ENCODE data around the gene RRBP1.

The RRBP1 gene

GRCh38 chr20:17652411-17652810 lies 29.6 kb downstream of the RRBP1 start:
- Histone ChIP-seq H3K9me3 (ENCODE audit: control insufficient read depth in 5 of 5, low read length in 5 of 5) (no peaks in the 10 kb centered on the region), H3K36me3 (ENCODE audit: control insufficient read depth in 5 of 5, insufficient read depth in 5 of 5, low read length in 5 of 5) (peaks cover 0 to 33% (median 14%) of the 10 kb centered on the region in 5 donors), H3K4me1 (ENCODE audit: control insufficient read depth in 5 of 5, insufficient read depth in 5 of 5, low read length in 5 of 5) (peaks cover 19 to 59% (median 57%) of the 10 kb centered on the region in 5 donors), H3K27me3 (ENCODE audit: control insufficient read depth in 5 of 5, insufficient read depth in 4 of 5, low read length in 5 of 5) (no peaks in the 10 kb centered on the region), H3K27ac (ENCODE audit: low read depth, low read length) (no peak overlapping the region), H3K4me3 (ENCODE audit: low read depth in 1 of 5, low read length in 5 of 5) (no peak overlapping the region), H3K9ac (ENCODE audit: low read length in 5 of 5) (no peak overlapping the region)

- Histone ChIP-seq H3K9ac (ENCODE audit: low read length in 5 of 5) (no peak overlapping the region), H3K4me3 (ENCODE audit: low read depth in 1 of 5, low read length in 5 of 5) (no peak overlapping the region), H3K36me3 (ENCODE audit: control insufficient read depth in 5 of 5, insufficient read depth in 5 of 5, low read length in 5 of 5) (peaks cover 0 to 33% (median 14%) of the 10 kb centered on the region in 5 donors), H3K9me3 (ENCODE audit: control insufficient read depth in 5 of 5, low read length in 5 of 5) (no peaks in the 10 kb centered on the region), H3K4me1 (ENCODE audit: control insufficient read depth in 5 of 5, insufficient read depth in 5 of 5, low read length in 5 of 5) (peaks cover 23 to 63% (median 59%) of the 10 kb centered on the region in 5 donors), H3K27ac (ENCODE audit: low read depth, low read length) (no peak overlapping the region), H3K27me3 (ENCODE audit: control insufficient read depth in 5 of 5, insufficient read depth in 4 of 5, low read length in 5 of 5) (no peaks in the 10 kb centered on the region)
Measured at GRCh38 chr20:17651760-17652388, 30.2 kb downstream of the RRBP1 start.

- Histone ChIP-seq H3K4me3 (ENCODE audit: low read depth in 1 of 5, low read length in 5 of 5) (no peak overlapping the region), H3K9ac (ENCODE audit: low read length in 5 of 5) (no peak overlapping the region), H3K4me1 (ENCODE audit: control insufficient read depth in 5 of 5, insufficient read depth in 5 of 5, low read length in 5 of 5) (peaks cover 26 to 69% (median 64%) of the 10 kb centered on the region in 5 donors)
Measured at GRCh38 chr20:17651129-17651759, 30.8 kb downstream of the RRBP1 start.

GRCh38 chr20:17650301-17651128 lies 31.5 kb downstream of the RRBP1 start:
- Histone ChIP-seq H3K9ac (ENCODE audit: low read length in 5 of 5) (peak overlapping the region in 1 of 5 donors; percentile 9), H3K9me3 (ENCODE audit: control insufficient read depth in 5 of 5, low read length in 5 of 5) (no peaks in the 10 kb centered on the region), H3K27me3 (ENCODE audit: control insufficient read depth in 5 of 5, insufficient read depth in 4 of 5, low read length in 5 of 5) (no peaks in the 10 kb centered on the region), H3K27ac (ENCODE audit: low read depth, low read length) (peak overlapping the region; percentile 41), H3K4me3 (ENCODE audit: low read depth in 1 of 5, low read length in 5 of 5) (no peak overlapping the region), H3K4me1 (ENCODE audit: control insufficient read depth in 5 of 5, insufficient read depth in 5 of 5, low read length in 5 of 5) (peaks cover 26 to 76% (median 70%) of the 10 kb centered on the region in 5 donors), H3K36me3 (ENCODE audit: control insufficient read depth in 5 of 5, insufficient read depth in 5 of 5, low read length in 5 of 5) (peaks cover 0 to 23% (median 11%) of the 10 kb centered on the region in 5 donors)

More at GRCh38 chr20:17651129-17651759, 30.8 kb downstream of the RRBP1 start:
- H3K9me3 ChIP-seq (ENCODE audit: control insufficient read depth in 5 of 5, low read length in 5 of 5) = no peaks in the 10 kb centered on the region
- no peaks in the 10 kb centered on the region for H3K27me3 ChIP-seq (ENCODE audit: control insufficient read depth in 5 of 5, insufficient read depth in 4 of 5, low read length in 5 of 5)
- peak overlapping the region; percentile 41 for H3K27ac ChIP-seq (ENCODE audit: low read depth, low read length)
- peaks cover 0 to 28% (median 14%) of the 10 kb centered on the region in 5 donors for H3K36me3 ChIP-seq (ENCODE audit: control insufficient read depth in 5 of 5, insufficient read depth in 5 of 5, low read length in 5 of 5)

GRCh38 chr20:17648791-17649730 lies 33.0 kb downstream of the RRBP1 start:
- Histone ChIP-seq H3K36me3 (ENCODE audit: control insufficient read depth in 5 of 5, insufficient read depth in 5 of 5, low read length in 5 of 5) (peaks cover 0 to 17% (median 7%) of the 10 kb centered on the region in 5 donors), H3K27ac (ENCODE audit: low read depth, low read length) (peak overlapping the region; percentile 17), H3K9me3 (ENCODE audit: control insufficient read depth in 5 of 5, low read length in 5 of 5) (no peaks in the 10 kb centered on the region), H3K4me1 (ENCODE audit: control insufficient read depth in 5 of 5, insufficient read depth in 5 of 5, low read length in 5 of 5) (peaks cover 26 to 71% (median 69%) of the 10 kb centered on the region in 5 donors), H3K9ac (ENCODE audit: low read length in 5 of 5) (peak overlapping the region in 3 of 5 donors; percentile 27 to 52 (median 28)), H3K27me3 (ENCODE audit: control insufficient read depth in 5 of 5, insufficient read depth in 4 of 5, low read length in 5 of 5) (no peaks in the 10 kb centered on the region), H3K4me3 (ENCODE audit: low read depth in 1 of 5, low read length in 5 of 5) (no peak overlapping the region)

DNA sequence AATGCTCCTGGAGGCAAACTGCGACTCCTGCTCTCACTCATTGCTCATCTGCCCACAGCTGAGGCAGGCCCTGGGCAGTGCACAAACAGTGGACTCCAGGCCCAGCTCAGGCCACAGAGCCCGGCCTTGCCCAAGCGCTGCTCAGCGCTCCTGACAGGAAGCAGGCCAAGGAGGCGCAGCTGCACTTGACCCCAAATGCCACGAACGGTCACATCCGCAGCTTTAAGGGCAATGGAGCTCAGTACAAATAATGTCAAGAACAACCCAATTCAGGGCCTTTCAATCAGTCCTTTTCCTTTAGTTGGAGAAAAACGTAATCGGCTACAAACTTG lies 33.8 kb downstream of the RRBP1 start:
- Histone ChIP-seq H3K36me3 (ENCODE audit: control insufficient read depth in 5 of 5, insufficient read depth in 5 of 5, low read length in 5 of 5) (peaks cover 0 to 13% (median 3%) of the 10 kb centered on the region in 5 donors), H3K9me3 (ENCODE audit: control insufficient read depth in 5 of 5, low read length in 5 of 5) (no peaks in the 10 kb centered on the region), H3K27me3 (ENCODE audit: control insufficient read depth in 5 of 5, insufficient read depth in 4 of 5, low read length in 5 of 5) (no peaks in the 10 kb centered on the region), H3K4me1 (ENCODE audit: control insufficient read depth in 5 of 5, insufficient read depth in 5 of 5, low read length in 5 of 5) (peaks cover 28 to 78% (median 76%) of the 10 kb centered on the region in 5 donors), H3K4me3 (ENCODE audit: low read depth in 1 of 5, low read length in 5 of 5) (no peak overlapping the region), H3K27ac (ENCODE audit: low read depth, low read length) (no peak overlapping the region), H3K9ac (ENCODE audit: low read length in 5 of 5) (peak overlapping the region in 3 of 5 donors; percentile 2 to 52 (median 22))

DNA sequence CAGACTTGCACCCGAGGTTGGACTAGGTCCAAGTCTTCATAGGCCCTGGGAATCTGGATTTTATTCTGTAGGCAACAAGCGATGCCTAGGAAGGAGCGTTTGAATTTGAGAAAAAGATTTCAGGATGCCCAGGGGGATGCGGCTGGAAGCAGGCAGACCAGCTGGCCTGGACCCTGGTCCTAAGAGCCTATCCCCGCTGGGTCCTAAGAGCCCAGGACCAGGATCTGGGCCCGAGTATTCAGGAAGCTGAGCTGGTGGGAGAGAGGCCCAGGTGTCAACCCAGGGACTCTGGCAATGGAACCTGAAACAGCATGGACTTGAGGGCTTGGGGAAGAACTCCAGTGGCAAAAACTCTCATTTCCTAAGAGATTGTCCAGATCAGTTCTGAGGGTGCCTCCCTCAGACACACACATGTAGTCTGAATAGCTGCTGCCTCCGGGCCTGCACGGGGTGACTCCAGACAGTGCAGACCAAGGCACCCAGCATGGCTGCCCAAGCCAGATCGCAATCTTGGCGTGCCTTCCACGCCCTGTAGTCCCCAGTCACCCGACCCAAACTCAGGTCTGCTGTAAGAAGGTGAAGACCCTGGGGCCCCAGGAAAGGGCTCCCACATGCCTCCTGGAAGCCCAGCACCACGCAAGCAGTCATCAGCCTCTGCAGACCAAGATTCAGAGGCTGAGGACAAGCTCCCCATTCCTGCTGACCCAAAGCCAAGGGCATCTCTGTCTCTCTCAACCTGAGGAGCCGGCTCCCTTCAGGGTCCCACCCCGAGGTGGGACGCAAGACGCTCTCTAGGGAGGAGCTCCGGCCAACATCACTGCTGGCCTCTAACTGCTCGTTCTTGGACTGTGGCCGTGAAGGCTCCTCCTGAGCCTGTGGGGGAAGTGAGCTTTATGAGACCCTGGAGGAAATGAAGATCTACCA lies 34.4 kb downstream of the RRBP1 start:
- Histone ChIP-seq H3K27ac (ENCODE audit: low read depth, low read length) (no peak overlapping the region), H3K9me3 (ENCODE audit: control insufficient read depth in 5 of 5, low read length in 5 of 5) (no peaks in the 10 kb centered on the region), H3K27me3 (ENCODE audit: control insufficient read depth in 5 of 5, insufficient read depth in 4 of 5, low read length in 5 of 5) (no peaks in the 10 kb centered on the region), H3K4me1 (ENCODE audit: control insufficient read depth in 5 of 5, insufficient read depth in 5 of 5, low read length in 5 of 5) (peaks cover 25 to 84% (median 82%) of the 10 kb centered on the region in 5 donors), H3K9ac (ENCODE audit: low read length in 5 of 5) (peak overlapping the region in 4 of 5 donors; percentile 2 to 52 (median 33)), H3K36me3 (ENCODE audit: control insufficient read depth in 5 of 5, insufficient read depth in 5 of 5, low read length in 5 of 5) (peaks cover 0 to 13% (median 5%) of the 10 kb centered on the region in 5 donors), H3K4me3 (ENCODE audit: low read depth in 1 of 5, low read length in 5 of 5) (no peak overlapping the region)

DNA sequence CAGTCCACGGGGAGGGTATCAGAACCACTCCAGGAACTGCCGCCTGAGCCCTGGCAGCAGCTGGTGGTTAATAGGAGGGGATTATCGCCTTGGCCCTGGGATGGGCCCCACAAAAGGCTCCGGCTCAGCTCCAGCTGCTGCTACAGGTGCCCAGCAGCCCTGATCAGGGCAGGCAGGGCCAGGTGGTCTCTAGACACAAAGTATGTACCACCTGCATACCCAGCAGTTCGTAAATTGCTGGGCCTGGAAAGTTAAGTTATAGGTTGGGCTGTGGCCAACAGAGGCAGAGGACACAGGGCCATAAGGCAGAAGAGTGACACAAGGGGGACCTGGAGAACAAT lies 35.1 kb downstream of the RRBP1 start:
- H3K4me1 ChIP-seq (ENCODE audit: control insufficient read depth in 5 of 5, insufficient read depth in 5 of 5, low read length in 5 of 5) = peaks cover 25 to 87% (median 85%) of the 10 kb centered on the region in 5 donors
- H3K9ac ChIP-seq (ENCODE audit: low read length in 5 of 5) = no peak overlapping the region
- H3K36me3 ChIP-seq (ENCODE audit: control insufficient read depth in 5 of 5, insufficient read depth in 5 of 5, low read length in 5 of 5) = peaks cover 0 to 15% (median 11%) of the 10 kb centered on the region in 5 donors

More for the DNA sequence above, 35.1 kb downstream of the RRBP1 start:
- H3K27me3 ChIP-seq (ENCODE audit: control insufficient read depth in 5 of 5, insufficient read depth in 4 of 5, low read length in 5 of 5) = no peaks in the 10 kb centered on the region
- H3K4me3 ChIP-seq (ENCODE audit: low read depth in 1 of 5, low read length in 5 of 5) = no peak overlapping the region
- no peak overlapping the region for H3K27ac ChIP-seq (ENCODE audit: low read depth, low read length)
- no peaks in the 10 kb centered on the region for H3K9me3 ChIP-seq (ENCODE audit: control insufficient read depth in 5 of 5, low read length in 5 of 5)
